GM23338 (cell line): ENCODE measurements around the gene FAM9C.

Source experiments
- CREB1 ChIP-seq: fragments of 250-450 bp; sonication (Bioruptor Pico); IDR thresholded peaks from 2 replicates; pipeline ENCODE4 v1.5.0; 2020; ENCODE audit warnings: low read depth, mild to moderate bottlenecking, moderate library complexity
- CTCF ChIP-seq, 2 experiments: fragments of 200-600 bp in 1 of 2; sonication (generic) in 1 of 2; conservative IDR thresholded peaks; 2 replicates each; pipeline versions ENCODE4 v1.5.1 to v1.6.1; 2016 to 2017; ENCODE audit warnings: antibody characterized with exemption in 2 of 2, low read depth in 2 of 2, mild to moderate bottlenecking in 2 of 2, moderate library complexity in 1 of 2
- ETS1 ChIP-seq: IDR thresholded peaks from 2 replicates; pipeline ENCODE4 v1.6.1; 2016; ENCODE audit warnings: antibody characterized with exemption
- EZH2 ChIP-seq: fragments of 200-600 bp; sonication (generic); IDR thresholded peaks from one replicate; pipeline ENCODE4 v1.8.0; 2017; ENCODE audit warnings: antibody characterized with exemption, mild to moderate bottlenecking, low read depth; ENCODE audit not compliant: unreplicated experiment
- EZH2phosphoT487 ChIP-seq: fragments of 200-600 bp; sonication (generic); IDR thresholded peaks from one replicate; pipeline ENCODE4 v1.8.1; 2018; ENCODE audit warnings: antibody characterized with exemption; ENCODE audit not compliant: unreplicated experiment
- JUNB ChIP-seq: IDR thresholded peaks from one replicate; pipeline ENCODE4 v1.6.1; 2016; ENCODE audit warnings: antibody characterized with exemption; ENCODE audit not compliant: unreplicated experiment
- NANOG ChIP-seq: IDR thresholded peaks from 2 replicates; pipeline ENCODE4 v1.6.1; 2016; ENCODE audit warnings: antibody characterized with exemption, borderline replicate concordance
- POLR2AphosphoS5 ChIP-seq: IDR thresholded peaks from 2 replicates; pipeline ENCODE4 v1.6.1; 2016; ENCODE audit warnings: antibody characterized with exemption, low read depth
- REST ChIP-seq: IDR thresholded peaks from one replicate; pipeline ENCODE4 v1.6.1; 2018; ENCODE audit warnings: antibody characterized with exemption; ENCODE audit not compliant: unreplicated experiment
- STAT1 ChIP-seq: IDR thresholded peaks from one replicate; pipeline ENCODE4 v1.6.1; 2016; ENCODE audit warnings: antibody characterized with exemption; ENCODE audit not compliant: unreplicated experiment
- ZNF331 ChIP-seq: fragments of 250-450 bp; sonication (Bioruptor Pico); IDR thresholded peaks from 2 replicates; pipeline ENCODE4 v1.5.0; 2020; ENCODE audit warnings: low read depth, mild to moderate bottlenecking, moderate library complexity

GRCh38 chrX:13051529-13052172 lies 7.2 kb upstream of the FAM9C start:
- no peak for TF ChIP-seq POLR2AphosphoS5
- TF ChIP-seq EZH2phosphoT487, result no peak
- no peak for TF ChIP-seq CTCF (conservative IDR thresholded peaks at IDR 0.05; ENCODE audit: low read depth in 2 of 2)
- no peak for TF ChIP-seq EZH2
- TF ChIP-seq JUNB, result no peak
- TF ChIP-seq NANOG, result no peak
- TF ChIP-seq REST, result no peak
- TF ChIP-seq STAT1, result no peak
- no peak for TF ChIP-seq ZNF331 (CRISPR knock-in tag)
- no peak for TF ChIP-seq CREB1
- no peak for TF ChIP-seq ETS1
